Breast epithelium (tissue), 4 donors: ENCODE measurements around the gene EZH1. TPM values are rescaled to one million over a fixed set of nuclear protein-coding genes. Genes with fewer than 3 reads are reported as not detected.
A peak's percentile ranks its signal among the peaks of the same experiment; 100 is the strongest.

ENCODE experiments used
- DNase-seq, 2 donors: peaks; one replicate each; pipeline ENCODE4 v3.0.0-alpha.2; 2019; ENCODE audit warnings: low spot score in 2 of 2
- H3K27ac ChIP-seq, 2 donors: fragments of 200-600 bp; sonication (generic) in 1 of 2; one replicate each; pipeline ENCODE4 v1.5.1; 2016 to 2019; ENCODE audit warnings: mild to moderate bottlenecking in 1 of 2
- H3K27me3 ChIP-seq, 2 donors: fragments of 200-600 bp; sonication (generic) in 1 of 2; one replicate each; pipeline versions ENCODE4 v1.5.1 to v1.6.0; 2017 to 2019; ENCODE audit warnings: control low read depth in 1 of 2, mild to moderate bottlenecking in 1 of 2
- H3K36me3 ChIP-seq: fragments of 200-600 bp; one replicate; pipeline ENCODE4 v1.5.1; 2019
- H3K4me1 ChIP-seq, 2 donors: fragments of 200-600 bp; sonication (generic); one replicate each; pipeline ENCODE4 v1.5.1; 2016 to 2019; ENCODE audit warnings: control low read depth in 1 of 2
- H3K4me3 ChIP-seq, 3 donors: fragments of 200-600 bp; sonication (generic); 1 replicate in 2 of 3; 2 replicates in 1 of 3; pipeline ENCODE4 v1.5.1; 2016 to 2019; ENCODE audit warnings: mild to moderate bottlenecking in 3 of 3, moderate library complexity in 2 of 3
- H3K9me3 ChIP-seq, 2 donors: fragments of 200-600 bp; sonication (generic) in 1 of 2; one replicate each; pipeline ENCODE4 v1.5.1; 2016 to 2019; ENCODE audit warnings: control low read depth in 1 of 2
- CTCF ChIP-seq, 3 donors: fragments of 450-650 bp; IDR thresholded peaks; one replicate each; pipeline ENCODE4 v1.5.1; 2016 to 2017; ENCODE audit warnings: antibody characterized with exemption in 3 of 3, mild to moderate bottlenecking in 3 of 3, moderate library complexity in 3 of 3
- POLR2A ChIP-seq: fragments of 450-650 bp; IDR thresholded peaks from one replicate; pipeline ENCODE4 v1.6.1; 2016; ENCODE audit warnings: antibody characterized with exemption, mild to moderate bottlenecking, moderate library complexity
- POLR2AphosphoS5 ChIP-seq, 3 donors: sonication (generic); formaldehyde crosslinking; IDR thresholded peaks; one replicate each; pipeline ENCODE4 v1.6.1; 2017; ENCODE audit warnings: antibody characterized with exemption in 3 of 3
- intact Hi-C: fragments of 100-400 bp; cut with DNase I; formaldehyde crosslinking; loops from one replicate; pipeline ENCODE4 v1.15.1; 2023; ENCODE audit warnings: low total_unique reads
- total RNA-seq, 3 donors: library from RNA; depleted of rRNA; stranded (reverse); fragments of >200 nt; gene quantifications; one replicate each; pipeline ENCODE4 v1.1.0, GENCODE V29; 2016

The EZH1 gene
- total RNA-seq, 3 donors from 2014 or later: 50.8 to 91.1 (median 70.1) TPM

- TF ChIP-seq POLR2A (no peak), CTCF (IDR thresholded peaks at IDR 0.05) (no peak), POLR2AphosphoS5 (IDR thresholded peaks at IDR 0.05) (no peak)
- DNase-seq: peak in 1 of 2 donors; percentile 59
- peak overlapping the region; percentile 36 to 63 (median 46) for H3K4me3 ChIP-seq
- intact Hi-C loops: no loop called here
- peak overlapping the region; percentile 77 to 85 for H3K27ac ChIP-seq
- H3K9me3 ChIP-seq: no peaks in the 10 kb centered on the region
- no peaks in the 10 kb centered on the region for H3K27me3 ChIP-seq
- H3K4me1 ChIP-seq: no peaks in the 10 kb centered on the region
- no peaks in the 10 kb centered on the region for H3K36me3 ChIP-seq
Observed at GRCh38 chr17:42653179-42654124, 91.4 kb downstream of the EZH1 start.

GRCh38 chr17:42651392-42651791 lies 93.4 kb downstream of the EZH1 start:
- H3K27ac ChIP-seq: no peak overlapping the region
- TF ChIP-seq POLR2AphosphoS5 (IDR thresholded peaks at IDR 0.05) (no peak), POLR2A (no peak), CTCF (IDR thresholded peaks at IDR 0.05) (no peak)
- no peaks in the 10 kb centered on the region for H3K36me3 ChIP-seq
- no peak for DNase-seq
- no peak overlapping the region for H3K4me3 ChIP-seq
- H3K4me1 ChIP-seq: no peaks in the 10 kb centered on the region
- no peaks in the 10 kb centered on the region for H3K27me3 ChIP-seq
- intact Hi-C loops: no loop called here
- no peaks in the 10 kb centered on the region for H3K9me3 ChIP-seq

Other genes starting within 250 kb of the EZH1 start
- gene NAGLU, start 208.8 kb downstream of the EZH1 start, total RNA-seq: 100 to 1,000 TPM in 1 of 3 donors, 10 to 100 TPM in 2; 42.9 to 101 (median 48.4) TPM
- gene HSD17B1, start 192.1 kb downstream of the EZH1 start, total RNA-seq: 1 to 10 TPM; 1.2 to 5.6 (median 1.8) TPM
- 10 to 100 TPM; 21.4 to 48.1 (median 26.9) TPM for gene COASY, start 182.9 kb downstream of the EZH1 start, total RNA-seq
- 10 to 100 TPM; 27.2 to 49.8 (median 39.4) TPM for gene MLX, start 177.9 kb downstream of the EZH1 start, total RNA-seq
- 1 to 10 TPM; 3.3 to 4.2 (median 3.5) TPM for gene PSMC3IP, start 167.3 kb downstream of the EZH1 start, total RNA-seq
- gene RETREG3, start 135.7 kb downstream of the EZH1 start, total RNA-seq: 10 to 100 TPM; 58.7 to 85.8 (median 62.4) TPM
- 10 to 100 TPM; 20.5 to 34.4 (median 22.8) TPM for gene TUBG1, start 135.4 kb downstream of the EZH1 start, total RNA-seq
- gene TUBG2, start 85.8 kb downstream of the EZH1 start, total RNA-seq: 10 to 100 TPM; 19.2 to 27.9 (median 26.1) TPM
- 10 to 100 TPM; 15.4 to 32.2 (median 24.6) TPM for gene PLEKHH3, start 68.0 kb downstream of the EZH1 start, total RNA-seq
- 1 to 10 TPM; 1.6 to 4.6 (median 1.9) TPM for gene CCR10, start 63.2 kb downstream of the EZH1 start, total RNA-seq
- gene CNTNAP1, start 62.5 kb downstream of the EZH1 start, total RNA-seq: 1 to 10 TPM; 1.8 to 4.9 (median 3.7) TPM
- 100 to 1,000 TPM in 1 of 3 donors, 10 to 100 TPM in 2; 17.9 to 245 (median 29.5) TPM for gene RAMP2, start 16.2 kb upstream of the EZH1 start, total RNA-seq
- gene VPS25, start 28.4 kb upstream of the EZH1 start, total RNA-seq: 10 to 100 TPM; 53.4 to 70.4 (median 61.9) TPM
- gene WNK4, start 35.6 kb upstream of the EZH1 start, total RNA-seq: 1 to 10 TPM in 1 of 3 donors, under 1 TPM in 2; 0.16 to 4.1 (median 0.66) TPM
- gene COA3, start 53.7 kb upstream of the EZH1 start, total RNA-seq: 10 to 100 TPM; 52.6 to 74.1 (median 72.8) TPM
- under 1 TPM in 1 of 3 donors, not detected in 2; 0.59 TPM for gene CNTD1, start 53.8 kb upstream of the EZH1 start, total RNA-seq
- gene BECN1, start 79.2 kb upstream of the EZH1 start, total RNA-seq: 100 to 1,000 TPM in 1 of 3 donors, 10 to 100 TPM in 2; 88.5 to 139 (median 89.0) TPM
- gene PSME3, start 88.4 kb upstream of the EZH1 start, total RNA-seq: 10 to 100 TPM; 59.3 to 74.7 (median 73.9) TPM
- gene AOC2, start 99.5 kb upstream of the EZH1 start, total RNA-seq: 10 to 100 TPM in 1 of 3 donors, 1 to 10 TPM in 2; 1.8 to 11.8 (median 2.3) TPM
- gene AOC3, start 106.2 kb upstream of the EZH1 start, total RNA-seq: 100 to 1,000 TPM in 1 of 3 donors, 10 to 100 TPM in 2; 16.2 to 247 (median 25.6) TPM
- gene G6PC1, start 155.8 kb upstream of the EZH1 start, total RNA-seq: not detected
- gene AARSD1, start 219.4 kb upstream of the EZH1 start, total RNA-seq: 10 to 100 TPM; 25.3 to 34.7 (median 26.5) TPM
- under 1 TPM in 2 of 3 donors, not detected in 1; 0.44 to 0.66 TPM for gene PTGES3L, start 235.0 kb upstream of the EZH1 start, total RNA-seq
- gene RUNDC1, start 235.5 kb upstream of the EZH1 start, total RNA-seq: 10 to 100 TPM in 2 of 3 donors, 1 to 10 TPM in 1; 8.6 to 25.8 (median 22.3) TPM